GM23338 (cell line): ENCODE results near the gene ABCA13. TPM values are rescaled to one million over a fixed set of nuclear protein-coding genes. Genes with fewer than 3 reads are reported as not detected.

Source experiments
- CREB1 ChIP-seq: fragments of 250-450 bp; sonication (Bioruptor Pico); IDR thresholded peaks from 2 replicates; pipeline ENCODE4 v1.5.0; 2020; ENCODE audit warnings: low read depth, mild to moderate bottlenecking, moderate library complexity
- CTCF ChIP-seq, 2 experiments: fragments of 200-600 bp in 1 of 2; sonication (generic) in 1 of 2; conservative IDR thresholded peaks; 2 replicates each; pipeline versions ENCODE4 v1.5.1 to v1.6.1; 2016 to 2017; ENCODE audit warnings: antibody characterized with exemption in 2 of 2, low read depth in 2 of 2, mild to moderate bottlenecking in 2 of 2, moderate library complexity in 1 of 2
- EZH2 ChIP-seq: fragments of 200-600 bp; sonication (generic); IDR thresholded peaks from one replicate; pipeline ENCODE4 v1.8.0; 2017; ENCODE audit warnings: antibody characterized with exemption, mild to moderate bottlenecking, low read depth; ENCODE audit not compliant: unreplicated experiment
- JUNB ChIP-seq: IDR thresholded peaks from one replicate; pipeline ENCODE4 v1.6.1; 2016; ENCODE audit warnings: antibody characterized with exemption; ENCODE audit not compliant: unreplicated experiment
- NANOG ChIP-seq: IDR thresholded peaks from 2 replicates; pipeline ENCODE4 v1.6.1; 2016; ENCODE audit warnings: antibody characterized with exemption, borderline replicate concordance
- POLR2AphosphoS5 ChIP-seq: IDR thresholded peaks from 2 replicates; pipeline ENCODE4 v1.6.1; 2016; ENCODE audit warnings: antibody characterized with exemption, low read depth
- REST ChIP-seq: IDR thresholded peaks from one replicate; pipeline ENCODE4 v1.6.1; 2018; ENCODE audit warnings: antibody characterized with exemption; ENCODE audit not compliant: unreplicated experiment
- ZNF331 ChIP-seq: fragments of 250-450 bp; sonication (Bioruptor Pico); IDR thresholded peaks from 2 replicates; pipeline ENCODE4 v1.5.0; 2020; ENCODE audit warnings: low read depth, mild to moderate bottlenecking, moderate library complexity
- polyA plus RNA-seq: library from polyadenylated mRNA; unstranded; fragments of >200 nt; fragmentation: Nextera tagmentation; extraction: Ambion mirVana; gene quantifications from 2 replicates; pipeline ENCODE4 v1.2.1, GENCODE V29; 2016
- total RNA-seq: library from RNA; depleted of rRNA; stranded (reverse); fragments of >200 nt; shearing (Covaris generic); gene quantifications from 2 replicates; pipeline ENCODE4 v1.2.3, GENCODE V29; 2014
- TF ChIP-seq, protein P1 (sequence below): fragments of 250-450 bp; sonication (Bioruptor Pico); IDR thresholded peaks from 2 replicates; pipeline ENCODE4 v1.5.0; 2020; ENCODE audit warnings: mild to moderate bottlenecking, moderate library complexity
- TF ChIP-seq, protein P2 (sequence below): IDR thresholded peaks from 2 replicates; pipeline ENCODE4 v1.6.1; 2016; ENCODE audit warnings: antibody characterized with exemption

The ABCA13 gene
- total and polyA plus RNA-seq, 2 experiments from 2014 or later: 0.21 TPM; not detected in 1

DNA sequence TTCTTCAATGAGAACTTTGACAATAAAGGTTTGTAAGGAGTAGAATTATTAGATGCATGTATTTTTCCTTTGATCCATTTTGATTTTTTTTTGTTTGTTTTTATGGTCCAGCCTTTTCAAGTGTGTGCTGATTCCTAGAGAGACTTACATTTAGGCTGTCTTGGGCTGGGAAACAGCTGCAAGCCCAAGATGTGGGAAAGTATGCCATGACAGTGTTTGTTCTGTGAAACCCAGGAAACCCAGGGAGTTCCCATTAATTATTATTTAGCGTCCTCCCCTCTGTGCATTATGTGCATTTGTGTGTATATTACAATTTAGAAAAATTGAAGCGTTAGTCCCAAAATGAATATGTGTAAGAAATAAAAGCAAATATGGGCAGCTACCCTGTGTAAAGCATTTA, 216.7 kb downstream of the ABCA13 start (continued):
- TF ChIP-seq, protein P1, sequence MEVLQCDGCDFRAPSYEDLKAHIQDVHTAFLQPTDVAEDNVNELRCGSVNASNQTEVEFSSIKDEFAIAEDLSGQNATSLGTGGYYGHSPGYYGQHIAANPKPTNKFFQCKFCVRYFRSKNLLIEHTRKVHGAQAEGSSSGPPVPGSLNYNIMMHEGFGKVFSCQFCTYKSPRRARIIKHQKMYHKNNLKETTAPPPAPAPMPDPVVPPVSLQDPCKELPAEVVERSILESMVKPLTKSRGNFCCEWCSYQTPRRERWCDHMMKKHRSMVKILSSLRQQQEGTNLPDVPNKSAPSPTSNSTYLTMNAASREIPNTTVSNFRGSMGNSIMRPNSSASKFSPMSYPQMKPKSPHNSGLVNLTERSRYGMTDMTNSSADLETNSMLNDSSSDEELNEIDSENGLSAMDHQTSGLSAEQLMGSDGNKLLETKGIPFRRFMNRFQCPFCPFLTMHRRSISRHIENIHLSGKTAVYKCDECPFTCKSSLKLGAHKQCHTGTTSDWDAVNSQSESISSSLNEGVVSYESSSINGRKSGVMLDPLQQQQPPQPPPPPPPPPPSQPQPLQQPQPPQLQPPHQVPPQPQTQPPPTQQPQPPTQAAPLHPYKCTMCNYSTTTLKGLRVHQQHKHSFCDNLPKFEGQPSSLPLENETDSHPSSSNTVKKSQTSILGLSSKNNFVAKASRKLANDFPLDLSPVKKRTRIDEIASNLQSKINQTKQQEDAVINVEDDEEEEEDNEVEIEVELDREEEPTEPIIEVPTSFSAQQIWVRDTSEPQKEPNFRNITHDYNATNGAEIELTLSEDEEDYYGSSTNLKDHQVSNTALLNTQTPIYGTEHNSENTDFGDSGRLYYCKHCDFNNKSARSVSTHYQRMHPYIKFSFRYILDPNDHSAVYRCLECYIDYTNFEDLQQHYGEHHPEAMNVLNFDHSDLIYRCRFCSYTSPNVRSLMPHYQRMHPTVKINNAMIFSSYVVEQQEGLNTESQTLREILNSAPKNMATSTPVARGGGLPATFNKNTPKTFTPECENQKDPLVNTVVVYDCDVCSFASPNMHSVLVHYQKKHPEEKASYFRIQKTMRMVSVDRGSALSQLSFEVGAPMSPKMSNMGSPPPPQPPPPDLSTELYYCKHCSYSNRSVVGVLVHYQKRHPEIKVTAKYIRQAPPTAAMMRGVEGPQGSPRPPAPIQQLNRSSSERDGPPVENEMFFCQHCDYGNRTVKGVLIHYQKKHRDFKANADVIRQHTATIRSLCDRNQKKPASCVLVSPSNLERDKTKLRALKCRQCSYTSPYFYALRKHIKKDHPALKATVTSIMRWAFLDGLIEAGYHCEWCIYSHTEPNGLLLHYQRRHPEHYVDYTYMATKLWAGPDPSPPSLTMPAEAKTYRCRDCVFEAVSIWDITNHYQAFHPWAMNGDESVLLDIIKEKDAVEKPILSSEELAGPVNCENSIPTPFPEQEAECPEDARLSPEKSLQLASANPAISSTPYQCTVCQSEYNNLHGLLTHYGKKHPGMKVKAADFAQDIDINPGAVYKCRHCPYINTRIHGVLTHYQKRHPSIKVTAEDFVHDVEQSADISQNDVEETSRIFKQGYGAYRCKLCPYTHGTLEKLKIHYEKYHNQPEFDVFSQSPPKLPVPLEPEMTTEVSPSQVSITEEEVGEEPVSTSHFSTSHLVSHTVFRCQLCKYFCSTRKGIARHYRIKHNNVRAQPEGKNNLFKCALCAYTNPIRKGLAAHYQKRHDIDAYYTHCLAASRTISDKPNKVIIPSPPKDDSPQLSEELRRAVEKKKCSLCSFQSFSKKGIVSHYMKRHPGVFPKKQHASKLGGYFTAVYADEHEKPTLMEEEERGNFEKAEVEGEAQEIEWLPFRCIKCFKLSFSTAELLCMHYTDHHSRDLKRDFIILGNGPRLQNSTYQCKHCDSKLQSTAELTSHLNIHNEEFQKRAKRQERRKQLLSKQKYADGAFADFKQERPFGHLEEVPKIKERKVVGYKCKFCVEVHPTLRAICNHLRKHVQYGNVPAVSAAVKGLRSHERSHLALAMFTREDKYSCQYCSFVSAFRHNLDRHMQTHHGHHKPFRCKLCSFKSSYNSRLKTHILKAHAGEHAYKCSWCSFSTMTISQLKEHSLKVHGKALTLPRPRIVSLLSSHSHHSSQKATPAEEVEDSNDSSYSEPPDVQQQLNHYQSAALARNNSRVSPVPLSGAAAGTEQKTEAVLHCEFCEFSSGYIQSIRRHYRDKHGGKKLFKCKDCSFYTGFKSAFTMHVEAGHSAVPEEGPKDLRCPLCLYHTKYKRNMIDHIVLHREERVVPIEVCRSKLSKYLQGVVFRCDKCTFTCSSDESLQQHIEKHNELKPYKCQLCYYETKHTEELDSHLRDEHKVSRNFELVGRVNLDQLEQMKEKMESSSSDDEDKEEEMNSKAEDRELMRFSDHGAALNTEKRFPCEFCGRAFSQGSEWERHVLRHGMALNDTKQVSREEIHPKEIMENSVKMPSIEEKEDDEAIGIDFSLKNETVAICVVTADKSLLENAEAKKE (CRISPR knock-in tag): no peak
- TF ChIP-seq, protein P2, sequence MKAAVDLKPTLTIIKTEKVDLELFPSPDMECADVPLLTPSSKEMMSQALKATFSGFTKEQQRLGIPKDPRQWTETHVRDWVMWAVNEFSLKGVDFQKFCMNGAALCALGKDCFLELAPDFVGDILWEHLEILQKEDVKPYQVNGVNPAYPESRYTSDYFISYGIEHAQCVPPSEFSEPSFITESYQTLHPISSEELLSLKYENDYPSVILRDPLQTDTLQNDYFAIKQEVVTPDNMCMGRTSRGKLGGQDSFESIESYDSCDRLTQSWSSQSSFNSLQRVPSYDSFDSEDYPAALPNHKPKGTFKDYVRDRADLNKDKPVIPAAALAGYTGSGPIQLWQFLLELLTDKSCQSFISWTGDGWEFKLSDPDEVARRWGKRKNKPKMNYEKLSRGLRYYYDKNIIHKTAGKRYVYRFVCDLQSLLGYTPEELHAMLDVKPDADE: no peak
- TF ChIP-seq CTCF (conservative IDR thresholded peaks at IDR 0.05; ENCODE audit: low read depth in 2 of 2) (no peak), ZNF331 (no peak), JUNB (no peak), POLR2AphosphoS5 (no peak), NANOG (no peak), EZH2 (no peak), CREB1 (CRISPR knock-in tag) (no peak), REST (no peak)
